KMS-11 (cell line): ENCODE data around the gene AFAP1L2.

Experiments used
- H2AFZ ChIP-seq: fragments of 200-600 bp; sonication (generic); 2 replicates; pipeline ENCODE4 v1.6.1; 2016; ENCODE audit warnings: antibody characterized with exemption, mixed run types, low read depth
- H3K27ac ChIP-seq: fragments of 200-600 bp; sonication (generic); 2 replicates; pipeline ENCODE4 v1.6.1; 2016; ENCODE audit warnings: mild to moderate bottlenecking, mixed run types
- H3K27me3 ChIP-seq: fragments of 200-600 bp; sonication (generic); 2 replicates; pipeline ENCODE4 v1.6.1; 2017; ENCODE audit warnings: mild to moderate bottlenecking, low read depth, mixed run types, moderate library complexity; ENCODE audit not compliant: insufficient read depth
- H3K36me3 ChIP-seq: fragments of 200-600 bp; sonication (generic); 2 replicates; pipeline ENCODE4 v1.6.1; 2017; ENCODE audit warnings: mild to moderate bottlenecking, mixed run types; ENCODE audit not compliant: insufficient read depth
- H3K4me1 ChIP-seq: fragments of 200-600 bp; sonication (generic); 2 replicates; pipeline ENCODE4 v1.6.1; 2016; ENCODE audit warnings: mild to moderate bottlenecking, low read depth, mixed run types; ENCODE audit not compliant: poor library complexity, severe bottlenecking
- H3K4me2 ChIP-seq: fragments of 200-600 bp; sonication (generic); 2 replicates; pipeline ENCODE4 v1.7.0; 2016; ENCODE audit warnings: mild to moderate bottlenecking, mixed run types
- H3K4me3 ChIP-seq: fragments of 200-600 bp; sonication (generic); IDR thresholded peaks from 2 replicates; pipeline ENCODE4 v1.6.1; 2017; ENCODE audit warnings: low read depth, low read length, mixed read lengths; ENCODE audit not compliant: insufficient read depth
- H3K79me2 ChIP-seq: fragments of 200-600 bp; sonication (generic); 2 replicates; pipeline ENCODE4 v1.6.1; 2016; ENCODE audit warnings: low read depth, mixed run types; ENCODE audit not compliant: insufficient read depth
- H3K9ac ChIP-seq: fragments of 200-600 bp; sonication (generic); 2 replicates; pipeline ENCODE4 v1.6.1; 2016; ENCODE audit warnings: mild to moderate bottlenecking, mixed run types
- H4K20me1 ChIP-seq: fragments of 200-600 bp; sonication (generic); 2 replicates; pipeline ENCODE4 v1.6.1; 2016; ENCODE audit warnings: mild to moderate bottlenecking, mixed run types; ENCODE audit not compliant: insufficient read depth
- CTCF ChIP-seq: fragments of 200-600 bp; sonication (generic); conservative IDR thresholded peaks from 2 replicates; pipeline ENCODE4 v1.6.1; 2017; ENCODE audit warnings: low read depth, mild to moderate bottlenecking, antibody characterized with exemption, low read length, moderate library complexity, mixed read lengths

AFAP1L2 gene

DNA sequence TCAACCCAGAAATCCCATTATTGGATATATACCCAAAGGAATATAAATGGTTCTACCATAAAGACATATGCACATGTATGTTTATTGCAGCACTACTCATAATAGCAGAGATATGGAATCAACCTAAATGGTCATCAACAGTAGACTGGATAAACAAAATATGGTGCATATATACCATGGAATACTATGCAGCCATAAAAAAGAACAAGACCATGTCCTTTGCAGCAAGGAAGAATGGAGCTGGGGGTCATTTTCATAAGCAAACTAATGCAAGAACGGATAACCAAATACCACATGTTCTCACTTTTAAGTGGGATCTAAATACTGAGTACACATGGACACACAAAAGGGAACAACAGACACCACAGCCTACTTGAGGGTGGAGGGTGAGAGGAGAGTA lies 2.2 kb upstream of the AFAP1L2 start:
- Histone ChIP-seq H3K4me3 (no peak overlapping the region), H4K20me1 (no peaks in the 10 kb centered on the region), H3K9ac (no peak overlapping the region), H3K27ac (no peak overlapping the region), H3K4me1 (no peaks in the 10 kb centered on the region), H3K79me2 (no peaks in the 10 kb centered on the region), H3K27me3 (no peaks in the 10 kb centered on the region), H3K4me2 (no peak overlapping the region), H2AFZ (no peak overlapping the region), H3K36me3 (no peaks in the 10 kb centered on the region)
- no peak for TF ChIP-seq CTCF

- H3K27me3 ChIP-seq, result no peaks in the 10 kb centered on the region
- no peak overlapping the region for H3K4me3 ChIP-seq
- no peaks in the 10 kb centered on the region for H3K36me3 ChIP-seq
- no peak overlapping the region for H3K9ac ChIP-seq
- H3K4me2 ChIP-seq, result no peak overlapping the region
- TF ChIP-seq CTCF, result no peak
- no peak overlapping the region for H2AFZ ChIP-seq
- H4K20me1 ChIP-seq, result no peaks in the 10 kb centered on the region
- no peak overlapping the region for H3K27ac ChIP-seq
- H3K79me2 ChIP-seq, result no peaks in the 10 kb centered on the region
- no peaks in the 10 kb centered on the region for H3K4me1 ChIP-seq
These were observed 679 bp upstream of the AFAP1L2 start for GRCh38 chr10:114405011-114405350.

GRCh38 chr10:114403541-114404161 lies 651 bp downstream of the AFAP1L2 start:
- no peak overlapping the region for H3K4me3 ChIP-seq

DNA sequence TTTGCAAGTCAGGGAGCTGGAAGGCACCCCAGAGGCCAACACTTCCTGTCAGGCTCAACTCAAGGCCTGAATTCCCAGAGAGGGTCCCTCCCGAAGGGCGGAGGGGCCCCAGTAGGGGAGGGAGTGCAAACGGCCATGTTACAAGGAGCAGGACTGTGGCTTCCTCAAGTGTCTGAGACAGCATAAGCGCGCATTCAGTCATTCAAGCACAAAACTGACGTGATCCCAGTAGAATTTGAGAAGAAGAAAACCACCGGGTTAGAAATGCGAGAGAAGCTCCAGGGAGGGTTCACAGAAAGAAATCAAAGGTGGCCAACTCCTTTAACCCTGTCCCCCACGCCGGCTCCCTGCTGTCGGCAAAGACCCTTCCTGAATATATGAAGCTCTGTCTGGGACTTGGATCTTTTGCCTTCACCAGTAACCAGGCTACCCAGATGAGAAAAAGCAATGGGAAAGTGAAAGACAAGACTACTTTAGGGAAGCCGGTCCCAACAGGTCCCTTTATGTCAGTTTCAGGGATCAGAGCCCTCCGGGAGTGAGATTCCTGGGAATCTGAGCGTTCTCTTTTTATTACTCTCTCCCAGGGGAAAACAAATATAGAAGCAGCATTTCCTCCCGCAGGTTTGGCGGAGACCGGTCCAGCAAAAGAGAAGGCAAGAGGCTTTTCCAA lies 1.3 kb downstream of the AFAP1L2 start:
- Histone ChIP-seq H3K4me1 (no peaks in the 10 kb centered on the region), H3K27me3 (no peaks in the 10 kb centered on the region), H2AFZ (no peak overlapping the region), H3K79me2 (no peaks in the 10 kb centered on the region), H3K27ac (no peak overlapping the region), H4K20me1 (no peaks in the 10 kb centered on the region), H3K4me2 (no peak overlapping the region), H3K9ac (no peak overlapping the region), H3K4me3 (no peak overlapping the region), H3K36me3 (no peaks in the 10 kb centered on the region)
- TF ChIP-seq CTCF, result no peak

More at GRCh38 chr10:114403541-114404161, 651 bp downstream of the AFAP1L2 start:
- Histone ChIP-seq H3K36me3 (no peaks in the 10 kb centered on the region), H4K20me1 (no peaks in the 10 kb centered on the region), H2AFZ (no peak overlapping the region), H3K4me1 (no peaks in the 10 kb centered on the region), H3K9ac (no peak overlapping the region), H3K27ac (no peak overlapping the region), H3K79me2 (no peaks in the 10 kb centered on the region), H3K27me3 (no peaks in the 10 kb centered on the region), H3K4me2 (no peak overlapping the region)
- TF ChIP-seq CTCF, result no peak
